Epithelial cell of esophagus (primary cell): ENCODE measurements around the gene TM2D3.

Experiments
- DNase-seq: peaks from one replicate; pipeline ENCODE4 v3.0.0; 2010; ENCODE audit warnings: low read depth
- H3K4me3 ChIP-seq: 2 replicates; pipeline ENCODE4 v1.5.1; 2011; ENCODE audit warnings: mild to moderate bottlenecking, low read length, control low read depth
- TF ChIP-seq, protein P1 (sequence below): IDR thresholded peaks from 2 replicates; pipeline ENCODE4 v1.5.1; 2011; ENCODE audit warnings: low read depth, mild to moderate bottlenecking, low read length, control low read depth, inconsistent platforms; ENCODE audit not compliant: insufficient read depth; ENCODE audit errors: missing control alignments

TM2D3 gene

DNA sequence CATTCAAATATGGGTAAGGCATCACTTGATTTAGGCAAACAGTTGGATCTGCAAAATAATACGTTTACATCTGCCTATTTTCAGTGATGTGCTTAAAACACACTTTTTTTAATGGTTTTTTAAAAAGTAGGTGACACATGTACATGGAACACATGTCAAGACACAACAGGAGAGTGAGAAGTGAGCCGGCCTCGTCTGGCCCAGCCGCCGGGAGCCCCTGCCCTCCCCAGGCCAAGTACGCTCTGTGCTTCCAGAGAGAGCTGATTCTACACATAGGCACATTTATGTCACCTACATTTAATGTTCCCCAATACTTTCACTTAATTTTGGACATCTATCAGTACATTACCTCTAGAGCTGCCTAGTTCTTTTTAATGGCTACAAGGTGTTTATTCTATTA, 3.8 kb downstream of the TM2D3 start:
- no peak overlapping the region for H3K4me3 ChIP-seq
- DNase-seq: no peak
- TF ChIP-seq, protein P1, sequence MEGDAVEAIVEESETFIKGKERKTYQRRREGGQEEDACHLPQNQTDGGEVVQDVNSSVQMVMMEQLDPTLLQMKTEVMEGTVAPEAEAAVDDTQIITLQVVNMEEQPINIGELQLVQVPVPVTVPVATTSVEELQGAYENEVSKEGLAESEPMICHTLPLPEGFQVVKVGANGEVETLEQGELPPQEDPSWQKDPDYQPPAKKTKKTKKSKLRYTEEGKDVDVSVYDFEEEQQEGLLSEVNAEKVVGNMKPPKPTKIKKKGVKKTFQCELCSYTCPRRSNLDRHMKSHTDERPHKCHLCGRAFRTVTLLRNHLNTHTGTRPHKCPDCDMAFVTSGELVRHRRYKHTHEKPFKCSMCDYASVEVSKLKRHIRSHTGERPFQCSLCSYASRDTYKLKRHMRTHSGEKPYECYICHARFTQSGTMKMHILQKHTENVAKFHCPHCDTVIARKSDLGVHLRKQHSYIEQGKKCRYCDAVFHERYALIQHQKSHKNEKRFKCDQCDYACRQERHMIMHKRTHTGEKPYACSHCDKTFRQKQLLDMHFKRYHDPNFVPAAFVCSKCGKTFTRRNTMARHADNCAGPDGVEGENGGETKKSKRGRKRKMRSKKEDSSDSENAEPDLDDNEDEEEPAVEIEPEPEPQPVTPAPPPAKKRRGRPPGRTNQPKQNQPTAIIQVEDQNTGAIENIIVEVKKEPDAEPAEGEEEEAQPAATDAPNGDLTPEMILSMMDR: no peak

DNA sequence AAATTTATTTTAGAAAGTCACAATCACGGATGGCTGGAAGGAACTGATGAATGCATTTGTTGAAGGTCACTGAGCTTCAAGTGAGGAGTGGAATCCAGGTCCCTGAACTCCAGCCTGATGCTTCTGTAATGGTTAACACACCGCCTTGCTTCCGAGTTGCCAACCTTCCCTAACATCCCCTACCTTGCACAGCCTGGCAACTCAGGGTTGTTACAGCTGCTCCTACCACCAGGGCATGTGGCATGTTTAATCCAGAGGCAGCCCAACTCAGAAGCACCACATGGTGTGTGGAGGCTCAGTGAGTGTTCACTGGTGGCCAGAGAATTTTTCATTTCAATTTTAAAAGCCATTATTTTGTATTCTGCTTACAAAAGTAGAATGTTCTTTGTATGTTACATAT, 4.9 kb downstream of the TM2D3 start:
- no peak for DNase-seq
- H3K4me3 ChIP-seq: no peak overlapping the region
- TF ChIP-seq, protein P1: no peak

DNA sequence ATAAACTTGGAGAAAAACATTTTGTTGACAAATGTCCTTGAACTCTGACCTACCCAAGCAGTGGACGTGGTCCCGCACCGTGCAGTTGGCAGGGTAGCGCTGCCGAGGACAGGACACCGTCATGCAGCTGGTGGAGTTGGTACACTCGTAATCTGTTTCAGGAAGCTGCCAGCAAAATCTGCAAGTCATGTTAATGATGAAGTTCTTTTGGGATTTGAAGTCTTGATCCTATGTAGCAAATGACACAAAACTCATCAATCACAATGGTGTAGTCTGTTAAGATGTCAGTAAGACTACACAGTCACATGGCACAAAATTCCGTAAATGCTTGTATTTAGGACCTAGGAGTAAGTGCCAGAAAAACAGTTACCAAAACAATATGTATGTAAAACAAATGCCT, 5.5 kb downstream of the TM2D3 start:
- no peak for DNase-seq
- no peak overlapping the region for H3K4me3 ChIP-seq
- TF ChIP-seq, protein P1: no peak

DNA sequence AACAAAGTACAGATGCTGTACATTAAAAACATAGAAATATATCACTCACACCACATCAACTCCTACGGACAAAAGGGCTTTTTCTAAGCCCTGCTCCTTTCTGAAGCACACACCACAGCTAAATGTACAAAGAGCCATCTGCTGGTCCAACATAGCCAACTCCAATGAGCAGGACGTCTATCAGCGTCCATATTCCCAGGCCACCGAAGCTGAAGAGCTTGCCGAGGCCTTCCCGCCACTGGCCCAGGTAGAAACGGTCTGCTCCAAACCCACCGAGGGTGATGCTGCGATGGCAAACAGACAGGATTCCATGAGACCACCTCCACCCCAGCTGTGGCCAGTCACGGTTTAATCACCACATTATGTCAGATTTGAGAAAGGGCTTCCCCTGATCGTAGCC, 9.8 kb downstream of the TM2D3 start:
- TF ChIP-seq, protein P1: no peak
- H3K4me3 ChIP-seq: no peak overlapping the region
- no peak for DNase-seq

DNA sequence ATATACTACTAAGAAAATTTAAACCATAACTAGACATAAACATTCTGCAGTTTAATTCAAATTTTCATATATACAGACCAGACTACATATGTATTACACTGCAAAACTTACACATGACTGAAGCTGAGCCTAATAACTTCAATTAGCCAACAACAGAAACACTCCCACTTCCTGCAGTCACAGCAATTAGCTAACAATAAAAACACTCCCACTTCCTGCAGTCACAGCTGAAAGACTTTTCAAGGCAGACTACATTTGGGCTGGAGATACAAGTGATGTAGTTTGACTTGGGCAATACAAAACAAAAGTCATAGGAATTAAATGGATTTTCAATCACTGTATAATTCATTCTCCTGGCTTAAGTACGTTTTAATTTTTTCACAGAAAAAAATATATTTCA, 10.3 kb downstream of the TM2D3 start:
- H3K4me3 ChIP-seq: no peak overlapping the region
- peak; percentile 71 for DNase-seq
- TF ChIP-seq, protein P1: no peak

DNA sequence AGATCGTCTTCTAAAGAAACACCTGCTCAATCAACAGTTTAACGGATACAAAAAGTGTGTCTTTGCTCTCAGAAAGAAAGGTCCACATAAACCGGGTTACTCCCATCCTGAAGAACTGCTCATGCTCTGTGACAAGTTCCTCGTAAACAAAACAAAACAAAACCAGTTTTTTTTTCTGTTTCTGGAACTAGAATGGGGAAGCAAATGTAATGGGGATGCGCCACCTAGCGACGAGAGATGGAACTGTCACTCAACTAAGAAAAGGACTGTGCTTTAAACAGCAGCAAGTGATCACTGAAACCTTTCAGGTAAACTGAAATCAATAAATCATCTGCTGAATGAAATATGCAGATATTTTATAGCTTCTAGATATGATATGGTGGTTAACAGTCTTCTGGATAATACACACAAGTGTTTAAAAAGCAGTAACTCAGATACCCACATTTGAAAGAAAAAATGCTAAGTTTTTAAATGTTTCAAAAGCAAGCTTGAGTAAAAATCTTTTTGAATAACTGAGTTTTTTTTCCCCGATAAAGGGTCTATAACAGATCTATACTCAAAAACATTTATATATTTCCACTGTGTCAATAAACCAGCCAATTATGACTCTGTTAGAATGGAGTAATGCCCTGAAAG, 10.9 kb downstream of the TM2D3 start:
- TF ChIP-seq, protein P1: peak; percentile 97
- H3K4me3 ChIP-seq: no peak overlapping the region
- peak; percentile 78 for DNase-seq

DNA sequence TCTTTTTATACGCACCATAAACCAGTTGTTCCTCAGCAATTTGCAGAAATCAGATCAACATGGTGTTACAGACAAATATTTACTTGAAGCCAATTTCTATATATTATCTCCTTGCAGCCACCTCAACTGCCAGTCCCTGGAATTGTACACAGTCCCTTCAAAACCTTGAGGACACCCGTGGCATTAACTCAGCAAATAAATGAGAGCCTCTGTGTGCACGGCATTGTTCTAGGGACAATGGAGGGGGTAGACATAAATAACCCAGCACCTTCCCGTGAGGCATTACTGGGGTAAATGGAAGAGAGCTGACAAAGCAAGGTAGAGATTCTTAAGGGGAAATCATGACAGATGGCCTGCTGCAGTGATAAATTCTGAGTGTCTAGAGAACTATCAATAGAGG, 12.5 kb downstream of the TM2D3 start:
- H3K4me3 ChIP-seq: no peak overlapping the region
- TF ChIP-seq, protein P1: no peak
- no peak for DNase-seq
